GM12872 (cell line): ENCODE results near the gene RECQL5.

Experiments used
- TF ChIP-seq, protein P1 (sequence below): IDR thresholded peaks from 3 replicates; pipeline ENCODE4 v1.5.1; 2011; ENCODE audit warnings: low read depth, mild to moderate bottlenecking, low read length, moderate library complexity; ENCODE audit not compliant: insufficient read depth

Gene RECQL5

DNA sequence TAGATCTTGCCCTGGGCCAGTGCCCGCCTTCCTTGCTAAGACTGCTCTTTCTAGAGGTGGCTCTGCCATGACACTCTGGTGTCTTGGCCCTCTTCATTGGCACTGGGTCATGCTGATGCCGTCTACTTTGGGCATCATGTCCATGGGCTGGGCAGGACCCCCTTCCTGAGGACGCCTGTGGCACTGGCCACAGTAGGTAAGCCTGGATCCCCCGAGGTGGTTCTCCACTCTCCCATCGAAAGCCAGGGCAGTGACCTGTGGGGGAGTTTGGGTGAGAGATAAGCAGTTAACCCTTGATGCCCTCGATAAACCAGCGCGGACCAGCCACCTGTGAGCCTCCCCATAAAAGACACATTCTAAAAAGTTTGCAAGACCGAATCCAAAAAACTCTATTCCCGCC, 34.3 kb upstream of the RECQL5 start:
- TF ChIP-seq, protein P1, sequence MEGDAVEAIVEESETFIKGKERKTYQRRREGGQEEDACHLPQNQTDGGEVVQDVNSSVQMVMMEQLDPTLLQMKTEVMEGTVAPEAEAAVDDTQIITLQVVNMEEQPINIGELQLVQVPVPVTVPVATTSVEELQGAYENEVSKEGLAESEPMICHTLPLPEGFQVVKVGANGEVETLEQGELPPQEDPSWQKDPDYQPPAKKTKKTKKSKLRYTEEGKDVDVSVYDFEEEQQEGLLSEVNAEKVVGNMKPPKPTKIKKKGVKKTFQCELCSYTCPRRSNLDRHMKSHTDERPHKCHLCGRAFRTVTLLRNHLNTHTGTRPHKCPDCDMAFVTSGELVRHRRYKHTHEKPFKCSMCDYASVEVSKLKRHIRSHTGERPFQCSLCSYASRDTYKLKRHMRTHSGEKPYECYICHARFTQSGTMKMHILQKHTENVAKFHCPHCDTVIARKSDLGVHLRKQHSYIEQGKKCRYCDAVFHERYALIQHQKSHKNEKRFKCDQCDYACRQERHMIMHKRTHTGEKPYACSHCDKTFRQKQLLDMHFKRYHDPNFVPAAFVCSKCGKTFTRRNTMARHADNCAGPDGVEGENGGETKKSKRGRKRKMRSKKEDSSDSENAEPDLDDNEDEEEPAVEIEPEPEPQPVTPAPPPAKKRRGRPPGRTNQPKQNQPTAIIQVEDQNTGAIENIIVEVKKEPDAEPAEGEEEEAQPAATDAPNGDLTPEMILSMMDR: no peak

DNA sequence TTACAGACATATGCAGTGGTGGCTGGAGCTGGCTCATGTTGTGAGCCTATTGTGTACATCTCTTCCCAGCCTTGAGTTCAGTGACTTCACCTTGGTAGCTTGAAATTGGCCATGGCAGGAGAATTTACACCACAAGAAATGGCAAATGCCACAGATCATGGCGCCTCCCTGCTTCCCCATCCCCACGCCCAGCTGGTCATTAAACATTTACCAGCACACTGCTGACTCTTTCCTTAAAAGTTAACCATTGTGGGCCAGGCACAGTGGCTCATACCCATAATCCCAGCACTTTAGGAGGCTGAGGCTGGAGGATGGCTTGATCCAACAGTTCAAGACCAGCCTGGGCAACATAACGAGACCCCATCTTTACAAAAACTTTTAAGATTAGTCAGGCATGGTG, 31.7 kb upstream of the RECQL5 start:
- TF ChIP-seq, protein P1: no peak

DNA sequence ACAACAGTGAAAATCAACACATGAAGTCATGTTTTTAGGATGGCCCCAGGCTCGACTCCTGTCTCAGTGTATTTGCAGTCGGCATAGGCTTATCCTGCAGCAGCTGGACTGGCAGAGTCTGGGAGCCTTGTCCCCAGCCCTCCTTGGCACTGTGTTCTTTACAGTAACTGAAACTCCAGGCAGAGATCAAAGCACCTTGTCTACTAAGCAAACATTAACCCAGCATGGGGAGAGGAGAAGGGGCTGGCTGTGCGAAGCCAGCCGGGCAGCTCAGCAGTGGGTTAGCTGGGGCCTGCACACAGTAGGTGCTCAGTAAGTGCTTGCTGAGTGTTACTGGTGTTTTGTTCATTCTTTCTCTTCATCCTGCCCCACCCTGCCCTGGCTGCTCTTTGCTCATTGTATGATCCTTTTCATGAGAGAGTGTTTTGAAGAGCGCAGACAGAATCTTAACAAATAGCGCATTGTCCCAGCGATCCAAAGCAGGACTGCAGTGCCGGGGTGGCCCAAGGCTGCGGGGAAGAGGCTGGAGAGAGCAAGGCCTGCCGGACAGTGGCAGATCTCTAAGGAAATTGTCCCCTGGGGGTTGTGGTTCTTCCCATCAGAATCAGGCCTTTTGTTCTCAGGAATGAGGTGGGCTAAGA, 30.8 kb upstream of the RECQL5 start:
- TF ChIP-seq, protein P1: no peak

DNA sequence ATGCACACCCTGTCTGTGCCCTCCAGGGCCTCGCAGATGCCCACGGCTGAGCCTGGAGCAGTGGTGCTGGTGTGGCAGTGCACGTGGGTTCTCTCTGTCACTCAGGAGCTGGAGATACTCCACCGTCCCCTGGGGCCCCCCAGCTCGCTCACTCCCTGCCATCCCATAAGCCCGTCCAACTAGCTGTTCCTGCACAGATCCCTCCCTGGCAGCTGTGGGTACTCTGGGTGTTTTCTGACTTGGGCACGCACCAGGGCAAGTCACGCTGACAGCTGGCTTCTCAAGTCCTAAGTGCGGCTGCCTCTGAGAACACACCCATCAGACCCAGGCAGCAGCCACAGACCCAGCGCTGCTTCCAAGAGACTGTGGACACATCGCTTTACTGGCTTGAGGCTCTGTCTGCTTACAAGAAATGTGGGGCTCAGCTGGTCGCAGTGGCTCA, 28.9 kb upstream of the RECQL5 start:
- TF ChIP-seq, protein P1: no peak

DNA sequence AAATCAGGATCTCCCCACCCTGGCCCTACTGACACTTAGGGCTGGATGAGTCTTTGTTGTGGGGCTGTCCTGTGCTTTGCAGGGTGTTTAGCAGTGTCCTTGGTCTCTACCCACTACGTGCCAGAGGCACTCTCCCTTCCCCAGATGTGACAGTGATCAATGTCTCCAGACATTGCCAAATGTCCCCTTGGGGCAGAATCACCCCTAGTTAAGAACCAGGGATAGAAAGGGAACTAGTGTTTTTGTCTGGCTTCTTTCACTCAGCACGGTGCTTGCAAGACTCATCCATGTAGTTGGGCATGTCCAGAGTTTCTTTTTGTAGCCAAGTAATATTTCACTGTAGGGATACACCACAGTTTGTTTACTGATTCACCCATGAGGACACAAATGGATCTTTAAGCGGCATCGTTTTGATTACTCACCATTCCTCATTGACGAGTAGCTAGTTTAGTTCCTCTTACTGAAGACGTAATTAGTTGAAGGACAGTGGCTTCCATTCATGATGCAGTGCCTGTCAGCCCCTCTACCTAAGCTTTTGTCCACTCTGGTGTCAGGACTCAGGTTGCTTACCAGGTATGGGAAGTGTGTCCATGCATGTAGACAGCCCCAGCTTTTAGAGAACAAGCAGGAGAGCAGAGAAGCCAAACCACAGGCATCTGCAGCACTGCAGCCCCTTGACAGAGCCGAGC, 28.3 kb upstream of the RECQL5 start:
- TF ChIP-seq, protein P1: no peak

DNA sequence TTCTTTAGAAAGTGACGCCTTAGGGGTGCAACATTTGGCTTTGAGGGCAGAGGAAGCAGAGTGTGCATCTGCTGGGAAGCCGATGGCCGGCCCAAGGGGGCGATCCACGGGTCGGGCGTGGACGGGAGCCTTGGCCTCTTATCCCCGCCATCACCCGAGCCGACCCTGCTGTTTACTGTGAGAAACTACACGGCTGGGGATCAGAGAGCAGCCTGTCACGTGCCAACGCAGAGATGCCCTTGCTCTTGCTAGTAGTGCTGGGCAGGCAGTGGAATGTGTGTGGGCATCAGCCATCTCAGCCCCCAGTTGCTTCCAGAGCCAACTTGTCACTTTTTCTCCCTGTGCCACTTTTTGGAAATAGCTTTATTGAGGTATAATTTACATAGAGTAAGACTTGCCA, 27.6 kb upstream of the RECQL5 start:
- TF ChIP-seq, protein P1: no peak

DNA sequence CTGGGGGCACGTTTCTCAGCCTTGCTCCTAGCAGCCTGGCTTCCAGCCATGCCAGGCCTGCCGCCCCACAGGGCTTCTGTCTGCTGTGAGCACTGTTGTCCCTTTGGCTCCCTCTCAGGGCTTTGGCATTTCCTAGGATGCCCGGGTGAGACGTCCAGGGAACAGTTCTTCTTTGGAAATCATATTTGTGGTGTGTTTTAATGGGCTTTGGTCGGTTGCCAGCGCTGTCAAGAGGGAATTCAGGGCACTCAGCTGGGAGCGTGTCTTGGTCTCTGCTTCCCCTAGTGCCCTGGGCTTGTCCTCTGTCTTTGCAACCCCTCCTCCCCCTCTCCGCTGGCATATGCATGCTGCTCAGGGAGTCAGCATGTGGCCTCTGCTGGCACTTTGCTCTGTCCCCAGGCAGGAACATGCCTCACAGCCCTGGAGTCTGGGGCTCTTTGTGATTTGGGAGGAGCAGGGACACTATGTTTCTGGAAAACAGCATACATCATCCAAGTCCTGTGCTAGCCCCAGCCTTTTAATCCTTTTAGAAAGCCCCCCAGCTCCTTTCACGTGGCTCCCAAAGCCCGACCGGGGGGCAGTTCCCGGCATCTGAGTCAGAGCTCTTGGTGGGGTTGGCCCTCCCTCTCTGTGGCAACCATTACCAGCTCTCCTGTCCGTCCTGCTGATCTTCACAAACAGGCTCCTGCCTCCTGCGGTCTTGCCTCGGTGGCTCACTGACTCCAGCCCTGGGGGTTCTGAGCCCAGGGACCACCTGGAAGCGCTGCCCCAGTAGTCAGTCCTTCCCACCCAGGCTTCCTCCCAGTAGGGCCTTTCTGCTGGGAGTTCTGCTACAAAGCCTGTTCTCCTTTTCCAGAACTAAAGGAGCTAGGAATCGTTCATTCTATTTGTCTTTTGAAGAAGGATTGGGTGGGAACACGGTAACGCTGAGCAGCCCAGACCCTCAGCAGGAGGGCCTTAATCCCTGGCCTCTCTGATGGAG, 26.8 kb upstream of the RECQL5 start:
- TF ChIP-seq, protein P1: no peak
